Common myeloid progenitor, CD34-positive (primary cell): ENCODE data around the gene S100PBP.
"Not testable (repeated sequence)": the region's sequence is repeated elsewhere in the genome, so short reads cannot be mapped to it uniquely, and the experiment has no call there.

Experiments used
- CTCF ChIA-PET: fragments of 350-600 bp; sonication (Branson Sonifier 250); formaldehyde crosslinking; loops from one replicate; lab custom pipeline; 2021; ENCODE audit warnings: antibody characterized with exemption; lab: Charles Lee
- POLR2A ChIA-PET: fragments of 350-600 bp; sonication (Branson Sonifier 250); formaldehyde crosslinking; loops from one replicate; lab custom pipeline; 2021; ENCODE audit warnings: antibody characterized with exemption; lab: Charles Lee
- DNase-seq, 3 donors: peaks; one replicate each; pipeline versions ENCODE4 v3.0.0 to v3.0.0-alpha.2; 2013
- H3K27ac ChIP-seq, 2 experiments: 1 replicate in 1 of 2; 2 replicates in 1 of 2; pipeline ENCODE4 v1.7.0; 2013; ENCODE audit warnings: inconsistent platforms in 2 of 2, low read length in 2 of 2, mild to moderate bottlenecking in 2 of 2, low read depth in 1 of 2, moderate library complexity in 1 of 2; ENCODE audit not compliant: severe bottlenecking in 2 of 2, insufficient read depth in 1 of 2, poor library complexity in 1 of 2
- H3K27me3 ChIP-seq, 5 experiments: replicated peaks in 2 of 5; 1 replicate in 3 of 5; 2 replicates in 2 of 5; pipeline versions ENCODE4 v1.6.1 to v1.7.0; 2013; ENCODE audit warnings: low read length in 4 of 5, mild to moderate bottlenecking in 2 of 5, moderate library complexity in 2 of 5, inconsistent platforms in 1 of 5; ENCODE audit not compliant: insufficient read depth in 5 of 5, control insufficient read depth in 4 of 5
- H3K36me3 ChIP-seq, 4 experiments: 1 replicate in 2 of 4; 2 replicates in 2 of 4; pipeline versions ENCODE4 v1.6.1 to v1.7.0; 2013; ENCODE audit warnings: low read length in 3 of 4, control low read depth in 1 of 4, mild to moderate bottlenecking in 1 of 4; ENCODE audit not compliant: control insufficient read depth in 4 of 4, insufficient read depth in 4 of 4
- H3K4me1 ChIP-seq, 4 experiments: 1 replicate in 3 of 4; 2 replicates in 1 of 4; pipeline versions ENCODE4 v1.6.1 to v1.7.1; 2013; ENCODE audit warnings: low read length in 3 of 4, mild to moderate bottlenecking in 3 of 4, control low read depth in 1 of 4, inconsistent platforms in 1 of 4, moderate library complexity in 1 of 4; ENCODE audit not compliant: control insufficient read depth in 4 of 4, insufficient read depth in 4 of 4; ENCODE audit errors: control extremely low read depth in 1 of 4
- H3K4me3 ChIP-seq, 7 experiments: 1 replicate in 4 of 7; 2 replicates in 3 of 7; pipeline versions ENCODE4 v1.5.1 to v1.7.0; 2013; ENCODE audit warnings: mild to moderate bottlenecking in 7 of 7, low read length in 6 of 7, moderate library complexity in 6 of 7, inconsistent platforms in 2 of 7, low read depth in 2 of 7, control low read depth in 1 of 7; ENCODE audit not compliant: insufficient read depth in 4 of 7, control insufficient read depth in 1 of 7; ENCODE audit errors: extremely low read depth in 1 of 7
- H3K9me3 ChIP-seq, 5 experiments: 1 replicate in 4 of 5; 2 replicates in 1 of 5; pipeline versions ENCODE4 v1.6.1 to v1.7.1; 2013; ENCODE audit warnings: low read length in 4 of 5, mild to moderate bottlenecking in 2 of 5, inconsistent platforms in 1 of 5, low read depth in 1 of 5, moderate library complexity in 1 of 5; ENCODE audit not compliant: control insufficient read depth in 4 of 5, insufficient read depth in 2 of 5; ENCODE audit errors: control extremely low read depth in 1 of 5
- WGBS: methylation state at CpG from one replicate; pipeline ENCODE4 v1.1.5; 2013; ENCODE audit not compliant: insufficient coverage; 5-methylcytosine and 5-hydroxymethylcytosine counted together

The S100PBP gene

DNA sequence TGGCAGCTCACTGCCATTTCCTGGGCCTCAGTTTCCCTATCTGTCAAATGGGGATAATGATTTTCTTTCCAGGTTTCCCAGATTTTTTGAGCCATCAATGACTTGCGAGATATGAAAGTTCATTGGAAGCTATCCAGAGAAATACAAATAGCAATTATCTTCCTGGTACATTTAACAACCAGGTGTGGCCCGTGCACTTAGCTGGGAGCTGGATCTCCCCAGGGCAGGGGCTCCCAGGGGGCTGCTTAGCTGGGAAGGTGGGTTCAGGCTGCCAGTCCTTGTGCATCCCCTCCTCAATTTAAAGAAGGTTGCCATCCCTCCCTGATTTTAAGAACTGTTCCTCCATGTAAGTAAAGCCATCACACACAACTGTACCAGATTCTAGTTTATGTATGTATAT, 87.3 kb downstream of the S100PBP start:
- H3K9me3 ChIP-seq, result peaks cover 0 to 3% (median 0%) of the 10 kb centered on the region in 5 experiments
- H3K4me3 ChIP-seq, result no peak overlapping the region
- peaks cover 7 to 69% (median 29%) of the 10 kb centered on the region in 5 experiments for H3K27me3 ChIP-seq
- DNase-seq, result no peak
- ChIA-PET CTCF (interaction anchor here (0.8 to 2.4 kb wide), 4 partner anchors 11 to 18 kb away, joined by 3 to 8 read pairs (median 4); partner anchors contain the start of gene HPCA), POLR2A (no interaction called here)
- peaks cover 0 to 10% (median 8%) of the 10 kb centered on the region in 4 experiments for H3K4me1 ChIP-seq
- H3K27ac ChIP-seq, result no peak overlapping the region
- WGBS, result 100% methylated on average over 1 of the region's 2 CpGs
- H3K36me3 ChIP-seq, result no peaks in the 10 kb centered on the region

DNA sequence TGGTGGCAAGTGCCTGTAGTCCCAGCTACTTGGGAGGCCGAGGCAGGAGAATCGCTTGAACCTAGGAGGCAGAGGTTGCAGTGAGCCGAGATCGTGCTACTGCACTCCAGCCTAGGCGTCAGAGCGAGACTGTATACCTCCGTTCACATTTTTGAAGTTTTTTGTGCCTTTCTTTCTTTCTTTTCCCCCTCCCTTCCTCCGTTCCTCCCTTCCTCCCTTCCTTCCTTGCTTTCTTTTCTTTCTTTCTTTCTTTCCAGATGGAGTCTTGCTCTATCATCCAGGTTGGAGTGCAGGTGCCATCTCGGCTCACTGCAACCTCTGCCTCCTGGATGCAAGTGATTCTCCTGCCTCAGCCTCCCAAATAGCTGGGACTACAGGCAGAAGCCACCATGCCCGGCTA, 88.1 kb downstream of the S100PBP start:
- H3K4me1 ChIP-seq, H3K4me3 ChIP-seq, DNase-seq, H3K27ac ChIP-seq, POLR2A ChIA-PET, H3K36me3 ChIP-seq, H3K9me3 ChIP-seq: not testable (repeated sequence)
- WGBS, result 83% methylated on average over 10 of the region's 10 CpGs
- H3K27me3 ChIP-seq, result peaks cover 8 to 62% (median 25%) of the 10 kb centered on the region in 5 experiments
- CTCF ChIA-PET, result interaction anchor here (1.1 to 2.4 kb wide), 3 partner anchors 13 to 16 kb away, joined by 3 to 8 read pairs (median 4); no protein-coding TSS in a partner anchor

DNA sequence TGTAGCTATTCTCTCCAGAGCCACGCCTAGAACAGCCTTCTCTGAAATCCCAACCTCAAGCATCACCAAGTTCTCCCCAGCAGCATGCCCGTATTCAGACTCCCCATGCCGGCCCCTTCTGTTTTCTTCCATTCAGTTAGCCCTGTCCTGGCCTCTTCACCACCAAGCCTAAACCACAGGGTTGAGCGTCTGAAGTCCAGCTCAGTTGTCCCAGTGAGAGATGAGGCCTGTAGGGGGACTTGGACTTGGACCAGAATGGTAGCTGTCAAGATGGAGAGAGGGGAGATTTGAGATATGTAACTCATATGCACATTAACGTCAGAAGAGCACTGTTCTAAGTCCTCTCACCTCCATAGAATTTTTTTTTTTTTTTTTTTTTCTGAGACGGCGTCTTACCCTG, 89.2 kb downstream of the S100PBP start:
- ChIA-PET CTCF (interaction anchor here (1.4 to 1.5 kb wide), 2 partner anchors 17 to 148 kb away, joined by 3 to 4 read pairs; no protein-coding TSS in a partner anchor), POLR2A (interaction anchor here (0.6 kb wide), 1 partner anchor 20 kb away, joined by 3 read pairs; the partner anchor contains the start of gene HPCA)
- DNase-seq, result no peak
- H3K4me3 ChIP-seq, result no peak overlapping the region
- 100% methylated on average over 3 of the region's 7 CpGs for WGBS
- no peaks in the 10 kb centered on the region for H3K36me3 ChIP-seq
- H3K27me3 ChIP-seq, result peaks cover 8 to 53% (median 29%) of the 10 kb centered on the region in 5 experiments
- peaks cover 0 to 1% (median under 1%) of the 10 kb centered on the region in 4 experiments for H3K4me1 ChIP-seq
- peaks cover 0 to 5% (median 3%) of the 10 kb centered on the region in 5 experiments for H3K9me3 ChIP-seq
- no peak overlapping the region for H3K27ac ChIP-seq

DNA sequence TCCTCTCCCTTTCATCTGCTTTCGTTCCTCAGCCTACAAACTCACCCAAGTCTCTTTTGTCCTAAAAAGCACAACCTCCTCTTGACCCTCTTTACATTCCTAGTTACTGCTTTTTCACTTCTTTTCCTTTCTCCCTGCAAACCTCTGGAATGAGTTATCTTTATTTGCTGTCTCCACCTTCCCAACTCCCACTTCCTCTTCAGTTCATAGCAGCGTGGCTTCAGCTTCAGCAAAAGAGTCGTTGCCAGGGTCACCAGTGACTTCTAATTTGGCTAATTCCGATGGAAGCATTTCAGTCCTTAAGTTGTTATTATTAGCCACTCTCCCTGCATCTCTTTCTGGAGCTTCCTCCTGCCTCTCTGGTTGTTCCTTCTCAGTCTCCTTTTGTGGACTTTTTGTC, 90.0 kb downstream of the S100PBP start:
- WGBS, result 40% methylated on average over 4 of the region's 4 CpGs
- H3K27me3 ChIP-seq, result peaks cover 5 to 46% (median 28%) of the 10 kb centered on the region in 5 experiments
- no peak overlapping the region for H3K27ac ChIP-seq
- DNase-seq, result no peak
- no peaks in the 10 kb centered on the region for H3K4me1 ChIP-seq
- ChIA-PET CTCF (interaction anchor here (1.4 kb wide), 1 partner anchor 147 kb away, joined by 3 read pairs; no protein-coding TSS in a partner anchor), POLR2A (no interaction called here)
- H3K4me3 ChIP-seq, result no peak overlapping the region
- no peaks in the 10 kb centered on the region for H3K36me3 ChIP-seq
- H3K9me3 ChIP-seq, result peaks cover 0 to 5% (median 3%) of the 10 kb centered on the region in 5 experiments
